HepG2 (cell line): ENCODE measurements around the gene SIK2. TPM values are rescaled to one million over a fixed set of nuclear protein-coding genes. Genes with fewer than 3 reads are reported as not detected.

Source experiments
- ATAC-seq: fragments of 200-7000 bp; cut with Tn5 transposase; 3 replicates; pipeline ENCODE4 v1.9.1; 2020; ENCODE audit warnings: mild to moderate bottlenecking, moderate library complexity
- BruUV-seq: library from RNA; stranded (reverse); fragments of 400-500 nt; replicated peaks from 2 replicates; lab custom pipeline; 2021; lab: Mats Ljungman, UMichigan
- CTCF ChIA-PET: fragments of 300-600 bp; formaldehyde crosslinking; extraction: SDS; loops from one replicate; lab custom pipeline; 2021; ENCODE audit warnings: low total read pairs, inconsistent platforms, low intra/inter-chr PET ratio; lab: Yijun Ruan, JAX
- POLR2A ChIA-PET: fragments of 350-600 bp; sonication (Branson Sonifier 250); formaldehyde crosslinking; loops from one replicate; lab custom pipeline; 2020; ENCODE audit warnings: antibody characterized with exemption, inconsistent platforms; lab: Yijun Ruan, JAX
- DNase-seq: peaks from one replicate; pipeline ENCODE4 v3.0.0-alpha.2; 2015; ENCODE audit warnings: low spot score
- FAIRE-seq: peaks from 3 replicates; lab custom pipeline; 2011; peaks lifted over from hg19 to GRCh38; lab: Jason Lieb, UNC
- H2AFZ ChIP-seq: one replicate; pipeline ENCODE4 v1.6.1; 2011; ENCODE audit warnings: low read length, inconsistent platforms
- H3K27ac ChIP-seq: fragments of 300-600 bp; 3 replicates; pipeline ENCODE4 v1.8.0; 2011; ENCODE audit warnings: mixed run types, mild to moderate bottlenecking, mixed read lengths, low read length, inconsistent platforms; ENCODE audit not compliant: insufficient read depth; ENCODE audit errors: extremely low read length
- H3K27me3 ChIP-seq, 2 experiments: fragments of 200-600 bp in 1 of 2; 2 replicates in 1 of 2; 3 replicates in 1 of 2; pipeline versions ENCODE4 v1.6.0 to v1.8.0; 2011; ENCODE audit warnings: low read length in 2 of 2, mild to moderate bottlenecking in 2 of 2, moderate library complexity in 2 of 2, inconsistent platforms in 1 of 2; ENCODE audit not compliant: insufficient read depth in 2 of 2, control insufficient read depth in 1 of 2
- H3K36me3 ChIP-seq, 2 experiments: fragments of 200-600 bp in 1 of 2; replicated peaks in 1 of 2; 2 replicates in 1 of 2; 3 replicates in 1 of 2; pipeline versions ENCODE4 v1.5.1 to v1.8.0; 2011; ENCODE audit warnings: low read length in 2 of 2, inconsistent platforms in 1 of 2; ENCODE audit not compliant: insufficient read depth in 2 of 2, control insufficient read depth in 1 of 2
- H3K4me1 ChIP-seq: 2 replicates; pipeline ENCODE4 v1.5.1; 2012; ENCODE audit warnings: low read length, inconsistent platforms; ENCODE audit not compliant: insufficient read depth
- H3K4me2 ChIP-seq: 2 replicates; pipeline ENCODE4 v1.6.0; 2011; ENCODE audit warnings: low read depth, low read length, inconsistent platforms
- H3K4me3 ChIP-seq, 3 experiments: fragments of 200-600 bp in 1 of 3; sonication (generic), shearing (Covaris generic) in 1 of 3; replicated peaks in 1 of 3; 2 replicates each; pipeline ENCODE4 v1.5.1; 2011 to 2016; ENCODE audit warnings: low read length in 3 of 3, inconsistent platforms in 2 of 3, low read depth in 2 of 3, mild to moderate bottlenecking in 2 of 3, control low read depth in 1 of 3, mixed read lengths in 1 of 3; ENCODE audit not compliant: insufficient read depth in 1 of 3
- H3K79me2 ChIP-seq: one replicate; pipeline ENCODE4 v1.6.1; 2011; ENCODE audit warnings: low read length, inconsistent platforms; ENCODE audit not compliant: insufficient read depth
- H3K9ac ChIP-seq: 2 replicates; pipeline ENCODE4 v1.6.0; 2011; ENCODE audit warnings: mild to moderate bottlenecking, low read depth, low read length, inconsistent platforms; ENCODE audit not compliant: insufficient read depth
- H3K9me3 ChIP-seq: 2 replicates; pipeline ENCODE4 v1.5.1; 2012; ENCODE audit warnings: mild to moderate bottlenecking, low read length
- H4K20me1 ChIP-seq: 2 replicates; pipeline ENCODE4 v1.6.0; 2011; ENCODE audit warnings: inconsistent platforms, mild to moderate bottlenecking, low read length, moderate library complexity; ENCODE audit not compliant: insufficient read depth
- ARID4A ChIP-seq: sonication (generic); formaldehyde crosslinking; IDR thresholded peaks from 2 replicates; pipeline ENCODE4 v1.5.0; 2020; ENCODE audit warnings: mild to moderate bottlenecking, missing genetic modification reagents, borderline replicate concordance
- ARNT ChIP-seq: fragments of 450-650 bp; IDR thresholded peaks from 2 replicates; pipeline ENCODE4 v1.6.1; 2017
- HOXD1 ChIP-seq: sonication (generic); formaldehyde crosslinking; IDR thresholded peaks from 2 replicates; pipeline ENCODE4 v1.5.0; 2020; ENCODE audit warnings: missing genetic modification reagents
- KDM5A ChIP-seq: fragments of 200-600 bp; sonication (generic); IDR thresholded peaks from 2 replicates; pipeline ENCODE4 v1.7.0; 2018; ENCODE audit warnings: antibody characterized with exemption, mild to moderate bottlenecking, low read length, borderline replicate concordance
- NAIF1 ChIP-seq: sonication (generic); formaldehyde crosslinking; IDR thresholded peaks from 2 replicates; pipeline ENCODE4 v1.5.0; 2020; ENCODE audit warnings: mild to moderate bottlenecking, missing genetic modification reagents, borderline replicate concordance
- ZFP62 ChIP-seq: sonication (generic); formaldehyde crosslinking; IDR thresholded peaks from 2 replicates; pipeline ENCODE4 v1.4.0; 2020; ENCODE audit warnings: missing genetic modification reagents
- ZNF230 ChIP-seq: sonication (generic); formaldehyde crosslinking; IDR thresholded peaks from 2 replicates; pipeline ENCODE4 v1.4.0; 2020; ENCODE audit warnings: mild to moderate bottlenecking, missing genetic modification reagents
- ZNF576 ChIP-seq: sonication (generic); formaldehyde crosslinking; IDR thresholded peaks from 2 replicates; pipeline ENCODE4 v1.4.0; 2020; ENCODE audit warnings: mild to moderate bottlenecking, missing genetic modification reagents
- ZNF709 ChIP-seq: sonication (generic); formaldehyde crosslinking; IDR thresholded peaks from 2 replicates; pipeline ENCODE4 v1.5.0; 2020; ENCODE audit warnings: mild to moderate bottlenecking, missing genetic modification reagents
- WGBS: methylation state at CpG from one replicate; pipeline ENCODE4 v1.1.6; 2017; ENCODE audit warnings: low lambda C conversion rate; 5-methylcytosine and 5-hydroxymethylcytosine counted together
- in situ Hi-C: cut with HindIII; loops from 2 replicates; pipeline ENCODE4 v1.10.0; 2017; ENCODE audit warnings: low pct_unique_long_range_greater_than_20kb; ENCODE audit not compliant: extremely low pct_ligation_motif_present
- intact Hi-C: fragments of 100-400 bp; cut with micrococcal nuclease; formaldehyde crosslinking; loops from one replicate; pipeline ENCODE4 v1.10.0; 2022; ENCODE audit not compliant: unreplicated experiment
- polyA plus RNA-seq, 8 experiments: library from polyadenylated mRNA; depleted of rRNA in 3 of 8; stranded (reverse) in 7 of 8; unstranded in 1 of 8; fragments of >200 nt; fragmentation: Illumina TruSeq in 4 of 8; extraction: Trizol in 4 of 8; gene quantifications; 2 replicates each; pipeline versions ENCODE4 v1.2.1 to v1.2.3, GENCODE V29; 2011 to 2016; ENCODE audit warnings: low read depth in 4 of 8, missing spikeins in 1 of 8, mixed read lengths in 1 of 8; ENCODE audit not compliant: insufficient read depth in 1 of 8
- total RNA-seq, 5 experiments: library from RNA; depleted of rRNA; stranded (reverse); fragments of >200 nt; fragmentation: Illumina TruSeq; extraction: Trizol; gene quantifications; 2 replicates each; pipeline ENCODE4 v1.2.3, GENCODE V29; 2016; ENCODE audit warnings: low read depth in 1 of 5

Gene SIK2
- total and polyA plus RNA-seq, 2 of the 13 experiments (the other 11 are each of a cell fraction or from before 2014, with no cell fraction given) = 8.1 to 15.4 TPM

- TF ChIP-seq ARID4A (CRISPR knock-in tag) (no peak), NAIF1 (CRISPR knock-in tag) (no peak)
Measured at GRCh38 chr11:111577821-111578220, 24.4 kb upstream of the SIK2 start (continued).

GRCh38 chr11:111581341-111581740 is 20.9 kb upstream of the SIK2 start:
- Histone ChIP-seq H3K9ac (no peak overlapping the region), H3K36me3 (no peaks in the 10 kb centered on the region), H3K4me1 (peaks cover 17% of the 10 kb centered on the region), H3K27me3 (no peaks in the 10 kb centered on the region)
- ATAC-seq (no peak), DNase-seq (no peak), FAIRE-seq (no peak)
- intact Hi-C loops = loop anchor here (5.0 kb wide), 1 partner anchor 124 kb away; no protein-coding TSS in a partner anchor
- POLR2A ChIA-PET = no interaction called here
- TF ChIP-seq ZNF576 (no peak), ZNF709 (CRISPR knock-in tag) (no peak), ARNT (no peak), HOXD1 (CRISPR knock-in tag) (no peak), ZFP62 (CRISPR knock-in tag) (no peak), KDM5A (no peak), ZNF230 (no peak)
- TF ChIP-seq, all 625 proteins: peak for 0
- WGBS = 100% methylated on average over 1 of the region's 1 CpG
- Histone ChIP-seq H2AFZ (no peak overlapping the region), H4K20me1 (no peaks in the 10 kb centered on the region), H3K4me3 (no peak overlapping the region), H3K79me2 (no peaks in the 10 kb centered on the region), H3K27ac (no peak overlapping the region), H3K4me2 (no peak overlapping the region), H3K9me3 (no peaks in the 10 kb centered on the region)
- in situ Hi-C loops = no loop called here
- CTCF ChIA-PET = no interaction called here
- no TSS peak for BruUV-seq
